Liver (tissue), 9 donors: Measurements from ENCODE around the gene FOXRED2. TPM values are rescaled to one million over a fixed set of nuclear protein-coding genes. Genes with fewer than 3 reads are reported as not detected.
A peak's percentile ranks its signal among the peaks of the same experiment; 100 is the strongest.

ENCODE experiments used
- DNase-seq: peaks from one replicate; pipeline ENCODE4 v3.0.0-alpha.2; 2017; ENCODE audit warnings: low spot score
- H3K27ac ChIP-seq, 2 donors: one replicate each; pipeline ENCODE4 v1.7.0; 2013; ENCODE audit warnings: inconsistent platforms in 2 of 2, low read length in 2 of 2, control low read depth in 1 of 2, low read depth in 1 of 2, mild to moderate bottlenecking in 1 of 2
- H3K27me3 ChIP-seq, 4 donors: one replicate each; pipeline versions ENCODE4 v1.6.1 to v1.7.0; 2013; ENCODE audit warnings: low read length in 3 of 4, inconsistent platforms in 1 of 4, mild to moderate bottlenecking in 1 of 4, moderate library complexity in 1 of 4; ENCODE audit not compliant: control insufficient read depth in 4 of 4, insufficient read depth in 4 of 4
- H3K36me3 ChIP-seq, 4 donors: one replicate each; pipeline versions ENCODE4 v1.6.1 to v1.7.0; 2013; ENCODE audit warnings: low read length in 3 of 4, mild to moderate bottlenecking in 3 of 4, low read depth in 1 of 4, moderate library complexity in 1 of 4; ENCODE audit not compliant: control insufficient read depth in 4 of 4, insufficient read depth in 3 of 4
- H3K4me1 ChIP-seq, 4 donors: one replicate each; pipeline versions ENCODE4 v1.6.1 to v1.7.0; 2013; ENCODE audit warnings: low read length in 3 of 4, mild to moderate bottlenecking in 3 of 4, moderate library complexity in 1 of 4; ENCODE audit not compliant: control insufficient read depth in 4 of 4, insufficient read depth in 4 of 4
- H3K4me3 ChIP-seq, 3 donors: one replicate each; pipeline versions ENCODE4 v1.6.1 to v1.7.0; 2013; ENCODE audit warnings: low read length in 3 of 3, control low read depth in 1 of 3, low read depth in 1 of 3, mild to moderate bottlenecking in 1 of 3
- H3K9ac ChIP-seq, 2 donors: one replicate each; pipeline ENCODE4 v1.7.0; 2013; ENCODE audit warnings: low read length in 2 of 2, mild to moderate bottlenecking in 2 of 2, moderate library complexity in 2 of 2, control low read depth in 1 of 2, low read depth in 1 of 2
- H3K9me3 ChIP-seq, 4 donors: one replicate each; pipeline versions ENCODE4 v1.6.1 to v1.7.0; 2013; ENCODE audit warnings: low read length in 3 of 4; ENCODE audit not compliant: control insufficient read depth in 4 of 4
- ATF3 ChIP-seq: IDR thresholded peaks from 2 replicates; pipeline ENCODE4 v1.6.1; 2016; ENCODE audit warnings: antibody characterized with exemption
- FOXA1 ChIP-seq: IDR thresholded peaks from 2 replicates; pipeline ENCODE4 v1.6.1; 2016; ENCODE audit warnings: antibody characterized with exemption
- GABPA ChIP-seq, 2 donors: IDR thresholded peaks in 1 of 2; conservative IDR thresholded peaks in 1 of 2; 2 replicates each; pipeline ENCODE4 v1.6.1; 2016; ENCODE audit warnings: antibody characterized with exemption in 2 of 2, mild to moderate bottlenecking in 1 of 2, moderate library complexity in 1 of 2
- HNF4A ChIP-seq, 2 donors: conservative IDR thresholded peaks; 2 replicates each; pipeline ENCODE4 v1.6.1; 2016; ENCODE audit warnings: antibody characterized with exemption in 2 of 2, mild to moderate bottlenecking in 2 of 2
- RAD21 ChIP-seq, 2 donors: IDR thresholded peaks; 2 replicates each; pipeline ENCODE4 v1.6.1; 2016; ENCODE audit warnings: antibody characterized with exemption in 2 of 2, mild to moderate bottlenecking in 2 of 2
- REST ChIP-seq: IDR thresholded peaks from 2 replicates; pipeline ENCODE4 v1.6.1; 2016; ENCODE audit warnings: antibody characterized with exemption, mild to moderate bottlenecking
- RXRA ChIP-seq, 2 donors: IDR thresholded peaks; 2 replicates each; pipeline ENCODE4 v1.6.1; 2017 to 2018; ENCODE audit warnings: antibody characterized with exemption in 2 of 2, mild to moderate bottlenecking in 1 of 2
- SP1 ChIP-seq: IDR thresholded peaks from 2 replicates; pipeline ENCODE4 v1.6.1; 2018; ENCODE audit warnings: antibody characterized with exemption, mild to moderate bottlenecking
- TAF1 ChIP-seq: conservative IDR thresholded peaks from 2 replicates; pipeline ENCODE4 v1.6.1; 2016; ENCODE audit warnings: antibody characterized with exemption, mild to moderate bottlenecking
- ZBTB33 ChIP-seq: IDR thresholded peaks from 2 replicates; pipeline ENCODE4 v1.6.1; 2016; ENCODE audit warnings: antibody characterized with exemption
- WGBS: extraction: QIAGEN DNeasy Blood & Tissue Kit; methylation state at CpG from one replicate; pipeline ENCODE4 v1.1.7; 2013; 5-methylcytosine and 5-hydroxymethylcytosine counted together
- polyA plus RNA-seq, 2 donors: library from polyadenylated mRNA; stranded (reverse) in 1 of 2; unstranded in 1 of 2; fragments of 200-250 nt in 1 of 2; fragments of >200 nt in 1 of 2; fragmentation: Nextera tagmentation in 1 of 2; extraction: Ambion mirVana in 1 of 2; gene quantifications; one replicate each; pipeline versions ENCODE4 v1.2.1 to v1.2.3, GENCODE V29; 2013 to 2015
- total RNA-seq, 2 donors: library from RNA; depleted of rRNA; stranded (reverse); fragments of >200 nt; gene quantifications; one replicate each; pipeline ENCODE4 v1.2.3, GENCODE V29; 2014
- TF ChIP-seq, protein P1 (sequence below): IDR thresholded peaks from 2 replicates; pipeline ENCODE4 v1.6.1; 2016; ENCODE audit warnings: antibody characterized with exemption
- donor health status: healthy.
- donor health status: healthy.
- donor health status: healthy.
- donor health status: healthy.
- donor health status: healthy.

The FOXRED2 gene
- total and polyA plus RNA-seq, 4 donors = 5.1 to 15.0 (median 7.3) TPM

DNA sequence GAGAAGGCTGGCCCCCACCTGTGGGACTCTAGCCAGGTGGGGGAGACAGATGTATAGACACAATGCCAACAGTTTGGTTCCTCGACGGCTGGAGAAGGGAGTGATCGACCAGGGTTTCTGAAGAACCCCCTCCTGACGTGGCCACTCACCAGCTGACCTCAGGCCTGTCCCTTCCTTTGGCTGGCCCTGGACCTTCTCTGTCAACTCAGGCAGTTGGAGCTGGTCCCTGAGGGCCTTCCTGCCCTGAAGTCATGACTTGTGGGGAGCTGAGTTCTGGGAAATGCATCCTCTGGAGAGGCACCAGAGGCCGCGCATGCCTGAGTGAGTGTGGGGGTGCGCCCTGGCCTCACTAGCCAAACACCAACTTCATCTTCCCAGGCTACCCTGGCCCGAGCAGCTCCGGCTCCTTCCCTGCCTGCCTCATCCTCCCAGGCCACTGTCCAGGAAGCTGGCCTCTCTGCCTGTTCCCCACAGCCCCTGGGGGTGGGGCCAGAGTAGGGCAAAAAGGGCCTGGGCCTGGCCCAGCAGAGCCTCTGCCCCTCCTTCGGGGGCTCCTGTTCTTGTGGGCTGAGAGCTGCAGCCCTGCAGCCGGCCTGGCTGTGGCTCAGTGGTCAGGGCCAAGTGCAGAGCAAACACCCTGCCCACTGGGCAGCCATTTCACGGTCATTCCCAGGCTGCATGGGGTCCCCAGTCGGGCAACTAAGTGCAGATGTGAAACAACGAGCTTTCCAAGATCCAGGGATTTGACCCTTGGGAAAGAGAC, 49.0 kb downstream of the FOXRED2 start (continued):
- TF ChIP-seq ATF3 = no peak

GRCh38 chr22:36456464-36456845, 50.4 kb downstream of the FOXRED2 start:
- peak overlapping the region; percentile 47 to 72 for H3K27ac ChIP-seq
- DNase-seq = no peak
- H3K36me3 ChIP-seq = no peaks in the 10 kb centered on the region
- peaks cover 0 to 13% (median 4%) of the 10 kb centered on the region in 4 donors for H3K4me1 ChIP-seq
- WGBS = 88% methylated on average over 12 of the region's 12 CpGs
- H3K4me3 ChIP-seq = no peak overlapping the region
- no peak overlapping the region for H3K9ac ChIP-seq
- H3K27me3 ChIP-seq = no peaks in the 10 kb centered on the region
- TF ChIP-seq, protein P1, sequence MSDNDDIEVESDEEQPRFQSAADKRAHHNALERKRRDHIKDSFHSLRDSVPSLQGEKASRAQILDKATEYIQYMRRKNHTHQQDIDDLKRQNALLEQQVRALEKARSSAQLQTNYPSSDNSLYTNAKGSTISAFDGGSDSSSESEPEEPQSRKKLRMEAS = no peak
- TF ChIP-seq GABPA (IDR thresholded peaks at IDR 0.05 in 1 of 2, conservative IDR thresholded peaks at IDR 0.05 in 1 of 2) (no peak), ZBTB33 (no peak), ATF3 (no peak), TAF1 (no peak), RXRA (IDR thresholded peaks at IDR 0.05) (no peak), FOXA1 (no peak), SP1 (no peak)
- H3K9me3 ChIP-seq = no peaks in the 10 kb centered on the region

GRCh38 chr22:36455571-36456463, 51.0 kb downstream of the FOXRED2 start:
- Histone ChIP-seq H3K27me3 (no peaks in the 10 kb centered on the region), H3K4me3 (no peak overlapping the region), H3K4me1 (peaks cover 0 to 15% (median 6%) of the 10 kb centered on the region in 4 donors), H3K27ac (peak overlapping the region; percentile 68 to 72), H3K9ac (peak overlapping the region; percentile 16 to 45), H3K9me3 (no peaks in the 10 kb centered on the region), H3K36me3 (no peaks in the 10 kb centered on the region)
- 82% methylated on average over 21 of the region's 21 CpGs for WGBS
- no peak for TF ChIP-seq REST
- no peak for TF ChIP-seq FOXA1
- TF ChIP-seq TAF1 = no peak
- TF ChIP-seq HNF4A (conservative IDR thresholded peaks at IDR 0.05) = no peak
- TF ChIP-seq RAD21 (IDR thresholded peaks at IDR 0.05) = no peak
- no peak for TF ChIP-seq ATF3
- no peak for TF ChIP-seq GABPA (IDR thresholded peaks at IDR 0.05 in 1 of 2, conservative IDR thresholded peaks at IDR 0.05 in 1 of 2)
- TF ChIP-seq RXRA (IDR thresholded peaks at IDR 0.05) = no peak
- DNase-seq = no peak
